Measurements from ENCODE around the gene SOX6.

SOX6 gene

DNA sequence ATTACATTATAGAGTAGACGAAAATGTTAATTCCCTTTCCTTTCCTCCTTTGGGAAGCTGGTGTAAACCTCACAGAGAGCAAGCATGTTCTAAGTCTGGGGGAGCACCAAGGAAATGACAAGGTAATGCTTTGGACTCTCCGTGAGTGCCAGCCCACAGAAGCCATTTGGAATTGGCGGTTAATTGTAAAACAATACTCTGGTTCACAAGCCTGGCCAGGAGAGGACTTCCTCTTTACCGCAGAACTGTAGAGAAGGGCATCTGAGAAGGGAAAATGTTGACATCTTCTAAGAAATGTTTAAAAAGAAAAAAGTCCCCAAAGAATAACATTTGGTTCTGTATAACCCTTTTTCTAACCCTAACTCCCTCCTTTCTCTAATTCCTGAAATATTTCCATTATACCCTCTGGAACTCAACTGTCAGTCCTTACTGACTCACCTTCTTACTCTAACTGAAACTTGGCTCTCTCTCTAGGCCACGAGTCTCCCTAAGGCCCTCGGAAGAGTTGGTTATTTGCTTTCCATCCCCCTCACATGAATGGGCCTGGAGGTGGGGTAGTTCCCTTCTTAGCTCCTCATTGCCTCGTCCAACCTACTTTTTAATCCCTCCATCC is 379.8 kb downstream of the SOX6 start:
- Histone ChIP-seq H3K79me2 (ENCODE audit: insufficient read depth, low read length) (no peaks in the 10 kb centered on the region), H3K9me2 (replicated peaks; ENCODE audit: low read depth, low read length) (no peaks in the 10 kb centered on the region), H3K27me3 (ENCODE audit: insufficient read depth, low read length, poor library complexity, severe bottlenecking) (no peaks in the 10 kb centered on the region), H2AFZ (ENCODE audit: low read length) (no peak overlapping the region), H3K4me3 (ENCODE audit: low read length, poor library complexity, severe bottlenecking) (no peak overlapping the region), H4K20me1 (ENCODE audit: insufficient read depth, low read length, poor library complexity, severe bottlenecking) (no peaks in the 10 kb centered on the region), H3K4me2 (ENCODE audit: low read depth, low read length, poor library complexity, severe bottlenecking) (no peak overlapping the region), H3K4me1 (ENCODE audit: insufficient read depth, low read length, poor library complexity, severe bottlenecking) (no peaks in the 10 kb centered on the region), H3K9me3 (ENCODE audit: insufficient read depth, low read depth, low read length) (no peaks in the 10 kb centered on the region), H3K9ac (ENCODE audit: low read depth, low read length, poor library complexity, severe bottlenecking) (no peak overlapping the region), H3K36me3 (ENCODE audit: insufficient read depth, low read length) (no peaks in the 10 kb centered on the region), H3F3A (ENCODE audit: low read depth) (no peaks in the 10 kb centered on the region)
- no peak for TF ChIP-seq EZH2phosphoT487 (IDR thresholded peaks at IDR 0.05; ENCODE audit: borderline replicate concordance)
- TF ChIP-seq, protein P1, sequence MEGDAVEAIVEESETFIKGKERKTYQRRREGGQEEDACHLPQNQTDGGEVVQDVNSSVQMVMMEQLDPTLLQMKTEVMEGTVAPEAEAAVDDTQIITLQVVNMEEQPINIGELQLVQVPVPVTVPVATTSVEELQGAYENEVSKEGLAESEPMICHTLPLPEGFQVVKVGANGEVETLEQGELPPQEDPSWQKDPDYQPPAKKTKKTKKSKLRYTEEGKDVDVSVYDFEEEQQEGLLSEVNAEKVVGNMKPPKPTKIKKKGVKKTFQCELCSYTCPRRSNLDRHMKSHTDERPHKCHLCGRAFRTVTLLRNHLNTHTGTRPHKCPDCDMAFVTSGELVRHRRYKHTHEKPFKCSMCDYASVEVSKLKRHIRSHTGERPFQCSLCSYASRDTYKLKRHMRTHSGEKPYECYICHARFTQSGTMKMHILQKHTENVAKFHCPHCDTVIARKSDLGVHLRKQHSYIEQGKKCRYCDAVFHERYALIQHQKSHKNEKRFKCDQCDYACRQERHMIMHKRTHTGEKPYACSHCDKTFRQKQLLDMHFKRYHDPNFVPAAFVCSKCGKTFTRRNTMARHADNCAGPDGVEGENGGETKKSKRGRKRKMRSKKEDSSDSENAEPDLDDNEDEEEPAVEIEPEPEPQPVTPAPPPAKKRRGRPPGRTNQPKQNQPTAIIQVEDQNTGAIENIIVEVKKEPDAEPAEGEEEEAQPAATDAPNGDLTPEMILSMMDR (conservative IDR thresholded peaks at IDR 0.05; ENCODE audit: low read length): no peak

DNA sequence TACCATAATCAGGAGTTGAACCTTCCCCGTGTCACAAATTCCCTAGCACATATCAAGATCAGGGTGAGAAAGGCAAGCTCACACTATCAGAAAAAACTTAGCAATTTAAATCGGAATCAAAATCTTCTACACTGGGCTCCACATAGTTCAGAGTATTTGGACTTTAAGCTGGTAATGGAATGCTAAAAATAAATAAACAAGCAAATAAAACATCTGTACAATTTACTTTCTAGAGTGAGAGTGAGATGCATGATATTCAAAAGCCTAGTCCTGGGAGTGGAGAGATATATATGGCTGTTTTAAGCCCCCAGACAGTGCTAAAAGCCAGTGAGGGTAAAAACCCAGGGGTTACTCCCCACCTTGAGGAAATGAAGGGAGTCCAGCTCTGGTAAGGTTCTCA is 380.6 kb downstream of the SOX6 start:
- H3K79me2 ChIP-seq (ENCODE audit: insufficient read depth, low read length): no peaks in the 10 kb centered on the region
- H3K9me2 ChIP-seq (replicated peaks; ENCODE audit: low read depth, low read length): no peaks in the 10 kb centered on the region
- no peak overlapping the region for H2AFZ ChIP-seq (ENCODE audit: low read length)
- H3F3A ChIP-seq (ENCODE audit: low read depth): no peaks in the 10 kb centered on the region
- TF ChIP-seq EZH2phosphoT487 (IDR thresholded peaks at IDR 0.05; ENCODE audit: borderline replicate concordance): no peak
- TF ChIP-seq, protein P1 (conservative IDR thresholded peaks at IDR 0.05; ENCODE audit: low read length): no peak
- H3K9me3 ChIP-seq (ENCODE audit: insufficient read depth, low read depth, low read length): no peaks in the 10 kb centered on the region
- H3K9ac ChIP-seq (ENCODE audit: low read depth, low read length, poor library complexity, severe bottlenecking): no peak overlapping the region
- no peaks in the 10 kb centered on the region for H4K20me1 ChIP-seq (ENCODE audit: insufficient read depth, low read length, poor library complexity, severe bottlenecking)
- H3K27me3 ChIP-seq (ENCODE audit: insufficient read depth, low read length, poor library complexity, severe bottlenecking): no peaks in the 10 kb centered on the region
- H3K4me1 ChIP-seq (ENCODE audit: insufficient read depth, low read length, poor library complexity, severe bottlenecking): no peaks in the 10 kb centered on the region
- no peak overlapping the region for H3K4me2 ChIP-seq (ENCODE audit: low read depth, low read length, poor library complexity, severe bottlenecking)
- H3K4me3 ChIP-seq (ENCODE audit: low read length, poor library complexity, severe bottlenecking): no peak overlapping the region
- H3K36me3 ChIP-seq (ENCODE audit: insufficient read depth, low read length): no peaks in the 10 kb centered on the region

DNA sequence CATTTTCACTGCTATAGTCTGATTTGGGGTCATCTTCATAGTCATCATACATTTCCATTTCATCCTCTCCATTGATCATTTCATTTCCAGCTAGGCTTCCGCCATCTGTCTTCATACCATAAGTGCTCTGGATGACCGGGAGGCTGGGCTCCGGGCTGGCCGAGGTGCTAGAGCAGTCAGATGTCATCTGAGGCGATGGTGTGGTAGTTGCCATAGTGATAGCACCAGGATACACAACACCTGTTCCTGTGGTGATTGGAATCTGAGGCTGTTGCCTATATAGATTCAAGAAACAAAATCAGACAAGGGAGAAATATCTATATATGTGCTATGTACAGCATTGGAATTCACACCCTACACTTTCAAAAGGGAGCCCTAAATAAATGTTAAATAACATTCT is 383.5 kb downstream of the SOX6 start:
- Histone ChIP-seq H3K79me2 (ENCODE audit: insufficient read depth, low read length) (no peaks in the 10 kb centered on the region), H3F3A (ENCODE audit: low read depth) (no peaks in the 10 kb centered on the region), H3K9me3 (ENCODE audit: insufficient read depth, low read depth, low read length) (no peaks in the 10 kb centered on the region), H3K27me3 (ENCODE audit: insufficient read depth, low read length, poor library complexity, severe bottlenecking) (no peaks in the 10 kb centered on the region), H4K20me1 (ENCODE audit: insufficient read depth, low read length, poor library complexity, severe bottlenecking) (no peaks in the 10 kb centered on the region), H3K4me3 (ENCODE audit: low read length, poor library complexity, severe bottlenecking) (no peak overlapping the region), H3K4me2 (ENCODE audit: low read depth, low read length, poor library complexity, severe bottlenecking) (no peak overlapping the region), H3K4me1 (ENCODE audit: insufficient read depth, low read length, poor library complexity, severe bottlenecking) (peaks cover 15% of the 10 kb centered on the region), H3K36me3 (ENCODE audit: insufficient read depth, low read length) (no peaks in the 10 kb centered on the region), H2AFZ (ENCODE audit: low read length) (no peak overlapping the region), H3K9ac (ENCODE audit: low read depth, low read length, poor library complexity, severe bottlenecking) (no peak overlapping the region), H3K9me2 (replicated peaks; ENCODE audit: low read depth, low read length) (no peaks in the 10 kb centered on the region)
- TF ChIP-seq EZH2phosphoT487 (IDR thresholded peaks at IDR 0.05; ENCODE audit: borderline replicate concordance): no peak
- TF ChIP-seq, protein P1 (conservative IDR thresholded peaks at IDR 0.05; ENCODE audit: low read length): no peak

All from Loucy (cell line).